K562 (cell line): ENCODE results near the gene DNM1. TPM values are rescaled to one million over a fixed set of nuclear protein-coding genes. Genes with fewer than 3 reads are reported as not detected.

Experiments used
- ATAC-seq: fragments of 200-7000 bp; cut with Tn5 transposase; 3 replicates; pipeline ENCODE4 v1.9.1; 2020; ENCODE audit warnings: moderate library complexity
- BruUV-seq: library from RNA; stranded (reverse); fragments of 400-500 nt; replicated peaks from 2 replicates; lab custom pipeline; 2021; lab: Mats Ljungman, UMichigan
- CTCF ChIA-PET: fragments of 300-600 bp; formaldehyde crosslinking; extraction: SDS; loops from one replicate; lab custom pipeline; 2021; ENCODE audit warnings: low intra/inter-chr PET ratio; lab: Yijun Ruan, JAX
- POLR2A ChIA-PET: fragments of 300-600, 350-650 bp; sonication (Branson Sonifier 250); formaldehyde crosslinking; extraction: SDS; loops from one replicate; lab custom pipeline; 2021; ENCODE audit warnings: antibody characterized with exemption, inconsistent platforms; lab: Yijun Ruan, JAX
- DNase-seq, 4 experiments: peaks; one replicate each; pipeline versions ENCODE4 v3.0.0 to v3.0.0-alpha.2; 2011 to 2018; ENCODE audit warnings: low spot score in 3 of 4, mixed read lengths in 3 of 4; ENCODE audit errors: extremely low read depth in 1 of 4
- FAIRE-seq: peaks from 2 replicates; lab custom pipeline; 2011; peaks lifted over from hg19 to GRCh38; lab: Jason Lieb, UNC
- H2AFZ ChIP-seq: 2 replicates; pipeline ENCODE4 v1.6.0; 2011; ENCODE audit warnings: low read depth, low read length, control low read depth, inconsistent platforms
- H3K27ac ChIP-seq: fragments of 200-600 bp; 3 replicates; pipeline ENCODE4 v1.8.0; 2011; ENCODE audit warnings: low read depth, mild to moderate bottlenecking, control low read depth, inconsistent platforms, low read length, moderate library complexity, mixed read lengths; ENCODE audit errors: extremely low read depth
- H3K27me3 ChIP-seq, 2 experiments: fragments of 300-600 bp in 1 of 2; 2 replicates in 1 of 2; 3 replicates in 1 of 2; pipeline versions ENCODE4 v1.6.0 to v1.8.0; 2011; ENCODE audit warnings: inconsistent platforms in 2 of 2, low read length in 2 of 2, mild to moderate bottlenecking in 1 of 2, mixed read lengths in 1 of 2, moderate library complexity in 1 of 2; ENCODE audit not compliant: control insufficient read depth in 2 of 2, insufficient read depth in 2 of 2
- H3K36me3 ChIP-seq: fragments of 300-600 bp; 3 replicates; pipeline ENCODE4 v1.8.0; 2011; ENCODE audit warnings: mild to moderate bottlenecking, low read length, inconsistent platforms; ENCODE audit not compliant: control insufficient read depth, insufficient read depth
- H3K4me1 ChIP-seq, 2 experiments: fragments of 200-600 bp in 1 of 2; replicated peaks in 1 of 2; 2 replicates in 1 of 2; 3 replicates in 1 of 2; pipeline versions ENCODE4 v1.5.1 to v1.8.0; 2011; ENCODE audit warnings: inconsistent platforms in 2 of 2, low read length in 2 of 2, mild to moderate bottlenecking in 1 of 2, mixed read lengths in 1 of 2, moderate library complexity in 1 of 2; ENCODE audit not compliant: control insufficient read depth in 2 of 2, insufficient read depth in 2 of 2
- H3K4me2 ChIP-seq: 2 replicates; pipeline ENCODE4 v1.6.1; 2011; ENCODE audit warnings: low read length, control low read depth, inconsistent platforms, mixed read lengths; ENCODE audit not compliant: insufficient read depth
- H3K4me3 ChIP-seq: fragments of 200-600 bp; sonication (generic), shearing (Covaris generic); 2 replicates; pipeline ENCODE4 v1.5.1; 2016; ENCODE audit warnings: control low read depth, inconsistent platforms
- H3K79me2 ChIP-seq: fragments of 200-600 bp; 3 replicates; pipeline ENCODE4 v1.8.0; 2011; ENCODE audit warnings: low read length, inconsistent platforms; ENCODE audit not compliant: control insufficient read depth, insufficient read depth
- H3K9ac ChIP-seq, 2 experiments: 2 replicates each; pipeline versions ENCODE4 v1.6.0 to v1.6.1; 2011; ENCODE audit warnings: low read depth in 2 of 2, low read length in 2 of 2, control low read depth in 1 of 2, inconsistent platforms in 1 of 2, mild to moderate bottlenecking in 1 of 2, mixed read lengths in 1 of 2; ENCODE audit not compliant: insufficient read depth in 1 of 2
- H3K9me1 ChIP-seq: one replicate; pipeline ENCODE4 v1.6.0; 2011; ENCODE audit warnings: inconsistent platforms, mild to moderate bottlenecking, low read length, moderate library complexity; ENCODE audit not compliant: control insufficient read depth, insufficient read depth
- H3K9me3 ChIP-seq: replicated peaks from 2 replicates; pipeline ENCODE4 v1.5.1; 2011; ENCODE audit warnings: low read depth, low read length, inconsistent platforms; ENCODE audit not compliant: control insufficient read depth, insufficient read depth
- H4K20me1 ChIP-seq: replicated peaks from 2 replicates; pipeline ENCODE4 v1.6.1; 2011; ENCODE audit warnings: low read length, inconsistent platforms, mixed read lengths; ENCODE audit not compliant: control insufficient read depth, insufficient read depth
- HMG20A ChIP-seq: fragments of 450-650 bp; formaldehyde crosslinking; conservative IDR thresholded peaks from 2 replicates; pipeline ENCODE4 v1.4.0; 2020; ENCODE audit warnings: mild to moderate bottlenecking, mixed read lengths
- TAF15 ChIP-seq: fragments of 200-400 bp; formaldehyde crosslinking; IDR thresholded peaks from 2 replicates; pipeline ENCODE4 v1.6.1; 2017; ENCODE audit warnings: mild to moderate bottlenecking, low read depth, low read length, moderate library complexity
- ZNF830 ChIP-seq: fragments of 250-450 bp; sonication (Bioruptor Pico); IDR thresholded peaks from 2 replicates; pipeline ENCODE4 v1.5.0; 2021; ENCODE audit warnings: mild to moderate bottlenecking
- WGBS: fragments of 100-300 bp; shearing (Covaris generic); methylation state at CpG from one replicate; pipeline ENCODE4 v1.1.6; 2016; ENCODE audit warnings: low coverage, mixed read lengths; ENCODE audit not compliant: insufficient coverage; ENCODE audit errors: missing lambda C conversion rate; 5-methylcytosine and 5-hydroxymethylcytosine counted together
- in situ Hi-C: fragments of 300-500 bp; cut with MboI; formaldehyde crosslinking; loops from 4 replicates; pipeline ENCODE4 v1.15.0; 2018; ENCODE audit warnings: inconsistent platforms, mixed read lengths
- intact Hi-C: fragments of 100-400 bp; cut with micrococcal nuclease; formaldehyde crosslinking; loops from 2 replicates; pipeline ENCODE4 v1.14.2; 2022
- polyA plus RNA-seq, 8 experiments: library from polyadenylated mRNA; depleted of rRNA in 4 of 8; stranded (reverse) in 5 of 8; unstranded in 3 of 8; fragments of >200 nt; fragmentation: Nextera tagmentation in 2 of 8; fragmentation: Illumina TruSeq in 1 of 8; extraction: Ambion mirVana in 2 of 8; extraction: Trizol in 1 of 8; gene quantifications; 2 replicates each; pipeline versions ENCODE4 v1.2.1 to v1.2.3, GENCODE V29; 2011 to 2014; ENCODE audit warnings: inconsistent platforms in 1 of 8, missing spikeins in 1 of 8
- total RNA-seq, 7 experiments: library from RNA; depleted of rRNA in 6 of 7; stranded (reverse); fragments of >200 nt in 6 of 7; fragmentation: Illumina TruSeq in 2 of 7; extraction: Trizol in 2 of 7; gene quantifications; 2 replicates each; pipeline versions ENCODE4 v1.2.1 to v1.2.3, GENCODE V29; 2011 to 2021; ENCODE audit warnings: low replicate concordance in 1 of 7

DNM1 gene
- total and polyA plus RNA-seq, 9 of the 15 experiments (the other 6 are each of a cell fraction or from before 2014, with no cell fraction given) = 0.39 to 23.1 (median 9.1) TPM

GRCh38 chr9:128294142-128294541 lies 91.0 kb downstream of the DNM1 start:
- no peak for TF ChIP-seq ZNF830 (CRISPR knock-in tag)
- no peak for TF ChIP-seq TAF15
- no peak for TF ChIP-seq HMG20A (CRISPR knock-in tag)
- WGBS = 53% methylated on average over 4 of the region's 4 CpGs
- intact Hi-C loops (no loop called here), in situ Hi-C loops (loop anchor here (25.0 kb wide), 1 partner anchor 1493 kb away; no protein-coding TSS in a partner anchor)
- no peak overlapping the region for H3K27ac ChIP-seq
- ChIA-PET CTCF (no interaction called here), POLR2A (interaction anchor here (0.7 to 1.4 kb wide), 2 partner anchors 12 to 1547 kb away, joined by 3 to 4 read pairs; no protein-coding TSS in a partner anchor)
- DNase-seq (no peak), FAIRE-seq (no peak), ATAC-seq (no peak)
- H3K4me1 ChIP-seq = peaks cover 32 to 38% of the 10 kb centered on the region in 2 experiments
- H3K9me1 ChIP-seq = peaks cover 8% of the 10 kb centered on the region
- peak overlapping the region in 1 of 2 experiments; percentile 61; a peak in 2 of 4 replicates for H3K9ac ChIP-seq
- H3K79me2 ChIP-seq = no peaks in the 10 kb centered on the region
- H3K4me3 ChIP-seq = no peak overlapping the region
- H3K4me2 ChIP-seq = no peak overlapping the region
- no peaks in the 10 kb centered on the region for H3K27me3 ChIP-seq
- BruUV-seq = no TSS peak
- no peak overlapping the region for H2AFZ ChIP-seq
- 0 out of 2 replicates have a peak, but pooled peaks cover 4% of the 10 kb centered on the region for H4K20me1 ChIP-seq
- no peaks in the 10 kb centered on the region for H3K9me3 ChIP-seq
- H3K36me3 ChIP-seq = no peaks in the 10 kb centered on the region
